T-helper 2 cell treated with Interferon-gamma antibody and Interleukin-4, amounts not matched to agents 100 ng/mL and 5 ng/mL, for 36 hours (primary cell): ENCODE results near the gene EPB41. TPM values are rescaled to one million over a fixed set of nuclear protein-coding genes. Genes with fewer than 3 reads are reported as not detected.
"Not testable (repeated sequence)": the region's sequence is repeated elsewhere in the genome, so short reads cannot be mapped to it uniquely, and the experiment has no call there.

Experiments used
- intact Hi-C: fragments of 100-400 bp; cut with micrococcal nuclease; formaldehyde crosslinking; loops from one replicate; pipeline ENCODE4 v1.15.1; 2023
- total RNA-seq: library from RNA; stranded (reverse); gene quantifications from 2 replicates; pipeline ENCODE4 v1.2.3, GENCODE V29; 2022

EPB41 gene
- total RNA-seq, 1 donor from 2014 or later, result 106 TPM

DNA sequence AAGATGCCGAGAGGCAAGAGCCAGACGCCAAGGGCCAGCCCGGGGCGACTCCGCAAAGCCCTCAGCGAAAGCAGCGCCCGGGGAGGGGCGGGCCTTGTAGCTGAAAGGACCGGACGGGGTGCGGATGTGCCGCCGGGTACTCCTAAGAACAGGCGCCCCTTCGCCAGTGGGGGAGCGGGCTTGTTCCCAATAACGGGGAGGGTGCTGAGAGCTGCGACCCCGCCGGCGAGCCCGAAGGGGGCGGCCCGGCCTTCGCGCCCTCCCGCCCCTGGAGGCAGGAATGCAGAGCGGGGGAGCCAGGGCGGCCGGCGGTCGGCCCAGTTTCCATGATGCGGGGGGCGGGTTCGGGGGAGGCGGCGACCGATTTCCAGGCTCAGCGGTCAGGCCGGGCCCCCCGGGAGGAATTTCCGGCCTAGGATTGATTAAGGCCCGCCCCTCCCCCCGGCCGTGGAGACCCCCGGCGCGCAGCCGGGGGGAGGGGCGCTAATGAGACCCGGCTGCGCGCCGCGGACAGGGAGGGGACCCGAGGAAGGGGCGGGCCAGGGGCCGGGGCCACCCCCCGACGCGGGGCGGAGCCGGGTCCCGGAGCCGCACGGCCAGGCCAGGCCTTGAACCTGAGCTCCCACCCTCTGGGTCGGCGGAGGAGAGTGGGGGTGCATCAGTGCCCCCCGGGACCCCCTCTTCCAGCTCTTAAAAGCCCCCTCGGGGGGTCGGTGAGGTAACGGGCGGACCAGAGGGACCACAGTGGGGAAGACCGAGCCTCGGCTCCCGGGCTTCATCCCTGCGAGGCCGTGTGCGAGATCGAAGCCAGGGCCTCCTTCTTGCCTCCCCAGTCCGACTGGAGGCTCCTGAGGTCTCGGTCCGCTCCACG is 210.2 kb downstream of the EPB41 start:
- intact Hi-C loops, result no loop called here

- intact Hi-C loops, result no loop called here
Measured at GRCh38 chr1:29125237-29125641, 210.9 kb downstream of the EPB41 start.

DNA sequence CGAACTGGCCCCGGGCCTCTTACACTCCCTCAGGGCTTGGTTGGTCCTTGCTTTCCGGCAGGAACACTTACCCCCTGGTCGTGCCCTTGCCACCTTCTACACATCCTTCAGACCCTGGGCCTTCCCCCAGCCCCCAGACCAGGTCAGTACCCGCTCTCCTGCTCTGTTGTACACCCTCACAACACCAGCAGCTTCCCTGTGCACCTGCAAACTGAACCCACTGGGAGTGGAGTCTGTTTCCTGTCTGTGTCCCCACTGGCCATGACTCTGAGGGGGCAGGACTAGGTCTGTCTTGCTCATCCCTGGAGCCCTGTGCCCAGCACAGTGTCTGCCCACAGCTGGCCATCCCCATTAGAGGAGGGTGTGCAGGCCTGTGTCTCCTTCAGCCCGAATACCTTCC is 211.4 kb downstream of the EPB41 start:
- intact Hi-C loops, result no loop called here

GRCh38 chr1:29126198-29126597 is 211.8 kb downstream of the EPB41 start:
- intact Hi-C loops, result no loop called here

GRCh38 chr1:29128739-29129138 is 214.4 kb downstream of the EPB41 start:
- intact Hi-C loops, result no loop called here

DNA sequence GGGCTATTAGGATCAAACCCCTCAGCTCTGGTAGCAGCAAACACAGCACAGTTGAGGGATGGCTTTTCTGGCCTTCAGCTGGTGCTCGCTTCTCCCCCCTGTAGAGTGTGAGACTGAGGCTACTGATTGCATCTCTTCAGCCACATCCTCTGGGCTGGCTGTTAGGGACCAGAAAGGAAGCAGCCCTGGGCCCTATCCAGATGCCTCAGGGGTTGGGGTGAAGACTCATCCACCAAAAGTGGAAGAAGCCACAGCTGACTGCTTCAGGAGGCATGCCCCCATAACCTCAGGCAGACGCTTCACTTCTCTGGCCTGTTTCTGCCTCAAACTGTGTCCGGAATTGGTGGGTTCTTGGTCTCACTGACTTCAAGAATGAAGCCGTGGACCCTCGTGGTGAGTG is 215.5 kb downstream of the EPB41 start:
- intact Hi-C loops, result no loop called here

DNA sequence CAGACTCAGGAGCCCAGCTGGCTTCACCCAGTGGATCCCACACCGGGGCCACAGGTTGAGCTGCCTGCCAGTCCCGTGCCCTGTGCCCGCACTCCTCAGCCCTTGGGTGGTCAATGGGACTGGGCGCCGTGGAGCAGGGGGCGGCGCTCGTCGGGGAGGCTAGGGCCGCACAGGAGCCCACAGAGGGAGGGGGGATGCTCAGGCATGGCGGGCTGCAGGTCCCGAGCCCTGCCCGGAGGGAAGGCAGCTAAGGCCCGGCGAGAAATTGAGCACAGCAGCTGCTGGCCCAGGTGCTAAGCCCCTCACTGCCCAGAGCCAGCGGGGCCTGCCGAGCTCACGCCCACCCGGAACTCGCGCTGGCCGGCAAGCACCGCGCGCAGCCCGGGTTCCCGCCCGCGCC is 216.7 kb downstream of the EPB41 start:
- intact Hi-C loops, result not testable (repeated sequence)

- intact Hi-C loops, result no loop called here
Measured at GRCh38 chr1:29133861-29134694, 219.7 kb downstream of the EPB41 start.

DNA sequence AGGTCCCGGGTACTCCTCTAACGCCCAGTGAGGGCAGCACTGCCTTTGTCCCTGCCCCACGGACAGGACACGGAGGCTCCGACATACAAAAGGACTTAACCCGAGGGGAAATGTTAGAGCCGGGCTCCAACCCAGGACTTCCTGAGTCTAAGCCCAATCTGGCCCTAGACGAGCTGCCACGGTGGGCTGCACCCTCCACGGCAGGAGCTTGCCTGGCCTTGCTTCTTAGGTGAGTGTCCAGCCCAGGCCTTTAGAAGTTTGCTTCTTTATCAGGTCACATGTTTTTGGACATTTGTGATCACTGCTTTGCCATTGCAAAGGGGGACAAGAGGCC is 220.3 kb downstream of the EPB41 start:
- intact Hi-C loops, result no loop called here

DNA sequence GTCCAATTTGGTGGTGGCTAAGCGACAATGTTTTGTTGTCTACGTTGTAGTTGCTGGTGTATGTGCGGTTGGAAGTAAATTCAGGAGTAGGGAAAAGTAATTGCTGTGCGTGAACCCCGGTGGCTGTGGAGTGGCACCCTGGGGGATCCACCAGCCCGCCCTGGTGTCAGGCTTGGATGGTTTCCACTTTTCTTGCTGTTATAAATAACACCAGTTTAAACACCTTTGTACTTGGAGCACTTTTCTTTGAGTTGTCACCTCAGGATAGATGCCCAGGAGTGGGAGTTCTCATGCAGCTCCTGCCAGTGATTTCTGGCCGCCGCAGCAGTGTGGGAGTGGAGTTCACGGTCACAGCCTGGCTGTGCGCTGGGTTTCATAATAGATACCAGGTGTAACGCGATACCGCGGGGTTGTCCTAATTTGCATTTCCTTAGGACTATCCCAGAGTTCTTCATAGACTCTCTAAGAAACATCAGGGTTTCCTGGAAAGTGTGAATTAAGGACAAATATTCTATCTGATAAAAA is 222.1 kb downstream of the EPB41 start:
- intact Hi-C loops, result no loop called here

- intact Hi-C loops, result no loop called here
Measured at GRCh38 chr1:29142714-29143113, 228.3 kb downstream of the EPB41 start.

- intact Hi-C loops, result no loop called here
Measured at GRCh38 chr1:29144178-29144577, 229.8 kb downstream of the EPB41 start.

GRCh38 chr1:29145739-29146437 is 231.5 kb downstream of the EPB41 start:
- intact Hi-C loops, result no loop called here

- intact Hi-C loops, result no loop called here
Measured at GRCh38 chr1:29148656-29149491, 234.5 kb downstream of the EPB41 start.

GRCh38 chr1:29150346-29150745 is 236.0 kb downstream of the EPB41 start:
- intact Hi-C loops, result not testable (repeated sequence)

GRCh38 chr1:29152046-29152805 is 237.9 kb downstream of the EPB41 start:
- intact Hi-C loops, result no loop called here

DNA sequence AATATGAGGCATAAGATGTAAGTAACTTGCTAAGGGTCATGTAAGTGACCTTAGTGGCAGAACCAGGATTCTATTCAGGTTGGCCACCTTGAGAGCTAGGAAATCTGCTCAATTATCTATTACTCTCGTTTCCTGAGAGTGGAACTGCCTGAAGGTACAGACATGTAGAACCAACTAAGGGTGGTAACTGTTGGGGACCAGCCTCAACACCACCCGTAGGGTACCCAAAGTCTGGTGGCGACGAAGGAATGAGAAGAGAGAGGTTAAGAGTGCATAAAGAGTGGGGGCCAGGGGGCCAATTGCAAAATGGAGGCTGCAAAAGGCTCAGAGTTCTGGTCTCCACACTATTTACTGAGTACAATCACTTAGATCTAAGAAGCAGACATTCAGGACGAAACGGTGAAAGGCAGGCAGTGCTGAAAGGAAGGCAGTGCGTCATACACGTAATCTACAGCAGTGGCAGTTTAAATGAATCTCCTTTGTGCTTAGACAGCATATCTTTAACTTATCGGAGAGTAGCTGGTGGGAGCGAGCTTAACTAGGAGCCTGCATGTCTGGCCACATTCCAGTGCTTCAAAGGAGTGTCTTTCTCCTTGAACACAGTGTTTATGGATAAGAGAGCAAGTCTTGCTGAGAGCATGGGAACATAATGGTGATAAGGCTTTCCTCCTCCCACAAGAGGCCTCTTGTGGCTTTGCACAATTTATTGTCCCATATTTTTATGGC is 242.3 kb downstream of the EPB41 start:
- intact Hi-C loops, result no loop called here

GRCh38 chr1:29157269-29157601 is 242.9 kb downstream of the EPB41 start:
- intact Hi-C loops, result no loop called here

DNA sequence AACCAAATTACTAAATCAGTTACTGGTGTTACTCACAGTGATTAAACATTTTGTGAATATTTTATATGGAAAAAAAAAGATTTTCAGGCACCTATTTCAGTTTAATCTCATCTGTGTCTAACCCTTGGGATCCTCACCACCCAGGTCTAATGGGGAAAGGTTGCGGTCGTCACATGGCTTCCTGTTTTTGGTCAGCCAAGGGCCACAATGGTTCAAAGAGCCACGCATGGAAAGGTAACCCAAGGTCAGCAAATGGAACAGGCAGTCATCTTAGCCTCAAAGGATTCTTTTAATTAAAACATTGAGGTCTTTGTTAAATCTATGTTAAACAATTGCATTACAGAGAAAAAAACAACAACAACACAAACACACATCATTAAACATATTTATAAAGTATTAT is 245.4 kb downstream of the EPB41 start:
- intact Hi-C loops, result no loop called here

- intact Hi-C loops, result no loop called here
Measured at GRCh38 chr1:29162025-29162424, 247.7 kb downstream of the EPB41 start.
